OCI-LY7 (cell line): ENCODE measurements around the gene CCDC13. TPM values are rescaled to one million over a fixed set of nuclear protein-coding genes. Genes with fewer than 3 reads are reported as not detected.

Experiments
- BruUV-seq: library from RNA; stranded (reverse); fragments of 400-500 nt; replicated peaks from 2 replicates; lab custom pipeline; 2021; lab: Mats Ljungman, UMichigan
- CTCF ChIA-PET: fragments of 300-600 bp; sonication (Branson Sonifier 250); formaldehyde crosslinking; loops from one replicate; lab custom pipeline; 2022; ENCODE audit warnings: antibody characterized with exemption; ENCODE audit not compliant: unreplicated experiment; lab: Charles Lee
- POLR2A ChIA-PET: fragments of 300-600 bp; sonication (Branson Sonifier 250); formaldehyde crosslinking; loops from one replicate; lab custom pipeline; 2022; ENCODE audit warnings: antibody characterized with exemption; lab: Charles Lee
- DNase-seq: peaks from one replicate; pipeline ENCODE4 v3.0.0-alpha.2; 2015; ENCODE audit warnings: low spot score
- H2AFZ ChIP-seq: fragments of 200-600 bp; sonication (generic), shearing (Covaris generic); 2 replicates; pipeline ENCODE4 v1.6.1; 2014; ENCODE audit warnings: mild to moderate bottlenecking, antibody characterized with exemption, low read length, moderate library complexity
- H3K27ac ChIP-seq: fragments of 200-600 bp; sonication (generic); 2 replicates; pipeline ENCODE4 v1.5.1; 2014; ENCODE audit warnings: mixed run types, low read depth, mild to moderate bottlenecking, moderate library complexity, low read length, inconsistent platforms; ENCODE audit not compliant: poor library complexity, severe bottlenecking
- H3K36me3 ChIP-seq: fragments of 200-600 bp; sonication (generic); 2 replicates; pipeline ENCODE4 v1.6.1; 2014; ENCODE audit warnings: mild to moderate bottlenecking, antibody characterized with exemption, low read length, moderate library complexity, mixed read lengths; ENCODE audit not compliant: insufficient read depth
- H3K4me1 ChIP-seq: fragments of 200-600 bp; sonication (generic); 2 replicates; pipeline ENCODE4 v1.5.1; 2014; ENCODE audit warnings: mild to moderate bottlenecking, low read length; ENCODE audit not compliant: insufficient read depth, poor library complexity, severe bottlenecking
- H3K4me2 ChIP-seq: fragments of 200-600 bp; sonication (generic); 2 replicates; pipeline ENCODE4 v1.6.1; 2014; ENCODE audit warnings: mild to moderate bottlenecking, low read length
- H3K4me3 ChIP-seq: fragments of 200-600 bp; sonication (generic); 2 replicates; pipeline ENCODE4 v1.5.1; 2014; ENCODE audit warnings: mild to moderate bottlenecking, low read depth, low read length; ENCODE audit not compliant: poor library complexity, severe bottlenecking
- H3K79me2 ChIP-seq: fragments of 200-600 bp; sonication (generic); 2 replicates; pipeline ENCODE4 v1.6.1; 2016; ENCODE audit warnings: low read depth, mild to moderate bottlenecking, low read length, moderate library complexity, mixed read lengths; ENCODE audit not compliant: insufficient read depth
- H3K9me2 ChIP-seq: fragments of 200-600 bp; sonication (generic); 2 replicates; pipeline ENCODE4 v1.6.1; 2016; ENCODE audit warnings: mild to moderate bottlenecking, low read length, mixed read lengths; ENCODE audit not compliant: insufficient read depth
- H3K9me3 ChIP-seq: fragments of 200-600 bp; sonication (generic); 2 replicates; pipeline ENCODE4 v1.6.1; 2014; ENCODE audit warnings: mild to moderate bottlenecking, mixed run types, low read length, mixed read lengths
- H4K20me1 ChIP-seq: fragments of 200-600 bp; sonication (generic); 2 replicates; pipeline ENCODE4 v1.6.1; 2014; ENCODE audit warnings: mild to moderate bottlenecking, antibody characterized with exemption, low read length, moderate library complexity, mixed read lengths; ENCODE audit not compliant: insufficient read depth
- CTCF ChIP-seq: fragments of 200-600 bp; sonication (generic); conservative IDR thresholded peaks from 2 replicates; pipeline ENCODE4 v1.5.1; 2014; ENCODE audit warnings: mild to moderate bottlenecking, antibody characterized with exemption, low read length, moderate library complexity, mixed read lengths
- EZH2phosphoT487 ChIP-seq: fragments of 200-600 bp; sonication (generic); IDR thresholded peaks from 2 replicates; pipeline ENCODE4 v1.6.1; 2018; ENCODE audit warnings: low read depth, borderline replicate concordance, mild to moderate bottlenecking, mixed run types, antibody characterized with exemption, low read length, moderate library complexity, mixed read lengths
- intact Hi-C: fragments of 100-400 bp; cut with micrococcal nuclease; formaldehyde crosslinking; loops from one replicate; pipeline ENCODE4 v1.10.0; 2022; ENCODE audit not compliant: unreplicated experiment
- total RNA-seq, 2 experiments: library from RNA; depleted of rRNA in 1 of 2; stranded (reverse); fragments of >200 nt in 1 of 2; shearing (Covaris generic) in 1 of 2; gene quantifications; 2 replicates each; pipeline ENCODE4 v1.2.3, GENCODE V29; 2014 to 2022

CCDC13 gene
- total RNA-seq, 2 experiments from 2014 or later = 1.4 TPM; not detected in 1

DNA sequence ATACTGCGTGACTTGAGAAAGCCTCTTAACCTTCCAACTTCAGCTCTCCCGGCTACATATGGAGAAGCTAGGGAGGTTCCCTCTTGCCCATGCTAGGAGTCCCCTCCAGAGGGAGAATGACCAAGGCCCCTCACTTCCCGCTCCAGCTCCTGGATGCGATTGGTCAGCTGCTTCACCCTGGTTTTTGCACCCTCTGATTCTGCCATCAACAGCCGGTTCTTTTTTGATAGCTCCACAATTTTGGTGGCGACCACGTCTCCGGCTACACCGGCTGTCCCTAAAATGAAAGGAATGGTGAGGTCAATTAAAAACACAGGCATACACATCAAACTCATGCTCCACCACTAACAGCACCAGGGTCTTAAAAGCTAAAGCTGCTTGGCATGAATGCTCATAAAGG is 20.6 kb downstream of the CCDC13 start:
- Histone ChIP-seq H2AFZ (no peak overlapping the region), H4K20me1 (no peaks in the 10 kb centered on the region), H3K4me3 (no peak overlapping the region), H3K9me3 (no peaks in the 10 kb centered on the region), H3K9me2 (no peaks in the 10 kb centered on the region), H3K27ac (no peak overlapping the region), H3K4me2 (no peak overlapping the region), H3K4me1 (no peaks in the 10 kb centered on the region), H3K36me3 (no peaks in the 10 kb centered on the region), H3K79me2 (no peaks in the 10 kb centered on the region)
- no peak for DNase-seq
- CTCF ChIA-PET = interaction anchor here (0.9 kb wide), 1 partner anchor 169 kb away, joined by 3 read pairs; no protein-coding TSS in a partner anchor
- TF ChIP-seq CTCF (no peak), EZH2phosphoT487 (no peak)
- POLR2A ChIA-PET = interaction anchor here (1.0 kb wide), 1 partner anchor 14 kb away, joined by 3 read pairs; no protein-coding TSS in a partner anchor
- intact Hi-C loops = no loop called here
- no TSS peak for BruUV-seq

DNA sequence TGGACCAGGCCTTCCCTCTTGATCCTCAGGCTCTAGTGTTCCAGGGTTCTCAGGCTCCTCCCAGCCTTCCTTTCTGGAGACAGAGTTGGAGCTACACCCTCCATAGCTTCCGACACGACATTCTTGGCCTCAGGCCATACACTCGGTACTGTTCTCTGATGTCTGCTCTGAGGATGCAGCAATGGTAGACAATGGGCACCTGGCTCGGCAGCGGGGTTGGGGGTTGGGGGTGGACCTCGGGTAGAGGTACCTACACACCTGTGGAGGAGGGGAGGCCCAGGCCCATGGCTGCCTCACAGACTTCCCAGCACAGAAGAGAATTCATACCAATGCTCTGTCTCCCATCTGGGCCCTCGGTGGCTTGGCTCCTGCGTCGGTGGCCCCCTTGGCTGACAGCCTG is 21.4 kb downstream of the CCDC13 start:
- Histone ChIP-seq H4K20me1 (no peaks in the 10 kb centered on the region), H3K4me1 (no peaks in the 10 kb centered on the region), H3K9me2 (no peaks in the 10 kb centered on the region), H3K27ac (no peak overlapping the region), H3K9me3 (no peaks in the 10 kb centered on the region), H3K36me3 (no peaks in the 10 kb centered on the region), H3K4me3 (no peak overlapping the region), H3K79me2 (no peaks in the 10 kb centered on the region), H2AFZ (no peak overlapping the region), H3K4me2 (no peak overlapping the region)
- POLR2A ChIA-PET = interaction anchor here (1.0 kb wide), 1 partner anchor 15 kb away, joined by 3 read pairs; no protein-coding TSS in a partner anchor
- no peak for DNase-seq
- no peak for TF ChIP-seq EZH2phosphoT487
- no peak for TF ChIP-seq CTCF
- intact Hi-C loops = no loop called here
- CTCF ChIA-PET = interaction anchor here (0.9 kb wide), 1 partner anchor 168 kb away, joined by 3 read pairs; no protein-coding TSS in a partner anchor
- no TSS peak for BruUV-seq

GRCh38 chr3:42750834-42751233 is 22.2 kb downstream of the CCDC13 start:
- no peaks in the 10 kb centered on the region for H4K20me1 ChIP-seq
- DNase-seq = no peak
- no peaks in the 10 kb centered on the region for H3K9me2 ChIP-seq
- H2AFZ ChIP-seq = no peak overlapping the region
- no peaks in the 10 kb centered on the region for H3K9me3 ChIP-seq
- BruUV-seq = no TSS peak
- no peak overlapping the region for H3K27ac ChIP-seq
- no peak for TF ChIP-seq CTCF
- TF ChIP-seq EZH2phosphoT487 = no peak
- CTCF ChIA-PET = no interaction called here
- H3K36me3 ChIP-seq = no peaks in the 10 kb centered on the region
- POLR2A ChIA-PET = no interaction called here
- H3K4me3 ChIP-seq = no peak overlapping the region
- no peaks in the 10 kb centered on the region for H3K4me1 ChIP-seq
- no peaks in the 10 kb centered on the region for H3K79me2 ChIP-seq
- intact Hi-C loops = no loop called here
- no peak overlapping the region for H3K4me2 ChIP-seq
